SK-N-SH treated with all-trans-retinoic acid at 6 μM for 48 hours (cell line): Measurements from ENCODE around the gene CRISPLD2.
A peak's percentile ranks its signal among the peaks of the same experiment; 100 is the strongest.

Source experiments
- ESRRG ChIP-seq: fragments of 250-450 bp; sonication (Bioruptor Pico); IDR thresholded peaks from 2 replicates; pipeline ENCODE4 v1.6.1; 2021; ENCODE audit warnings: mild to moderate bottlenecking
- PPARA ChIP-seq: fragments of 250-450 bp; sonication (Bioruptor Pico); IDR thresholded peaks from 2 replicates; pipeline ENCODE4 v1.5.0; 2020; ENCODE audit warnings: mild to moderate bottlenecking, borderline replicate concordance
- SNAI2 ChIP-seq: fragments of 250-450 bp; sonication (Bioruptor Pico); IDR thresholded peaks from 2 replicates; pipeline ENCODE4 v1.5.0; 2020; ENCODE audit warnings: mild to moderate bottlenecking, moderate library complexity
- ZFP3 ChIP-seq: fragments of 250-450 bp; sonication (Bioruptor Pico); IDR thresholded peaks from 2 replicates; pipeline ENCODE4 v1.5.0; 2020; ENCODE audit warnings: mild to moderate bottlenecking, moderate library complexity
- ZNF565 ChIP-seq: fragments of 450-650 bp; formaldehyde crosslinking; conservative IDR thresholded peaks from 2 replicates; pipeline ENCODE4 v1.5.0; 2020; ENCODE audit warnings: low read depth, mild to moderate bottlenecking, moderate library complexity
- ZNF8 ChIP-seq: fragments of 450-650 bp; formaldehyde crosslinking; IDR thresholded peaks from 2 replicates; pipeline ENCODE4 v1.5.0; 2020; ENCODE audit warnings: mild to moderate bottlenecking, moderate library complexity

DNA sequence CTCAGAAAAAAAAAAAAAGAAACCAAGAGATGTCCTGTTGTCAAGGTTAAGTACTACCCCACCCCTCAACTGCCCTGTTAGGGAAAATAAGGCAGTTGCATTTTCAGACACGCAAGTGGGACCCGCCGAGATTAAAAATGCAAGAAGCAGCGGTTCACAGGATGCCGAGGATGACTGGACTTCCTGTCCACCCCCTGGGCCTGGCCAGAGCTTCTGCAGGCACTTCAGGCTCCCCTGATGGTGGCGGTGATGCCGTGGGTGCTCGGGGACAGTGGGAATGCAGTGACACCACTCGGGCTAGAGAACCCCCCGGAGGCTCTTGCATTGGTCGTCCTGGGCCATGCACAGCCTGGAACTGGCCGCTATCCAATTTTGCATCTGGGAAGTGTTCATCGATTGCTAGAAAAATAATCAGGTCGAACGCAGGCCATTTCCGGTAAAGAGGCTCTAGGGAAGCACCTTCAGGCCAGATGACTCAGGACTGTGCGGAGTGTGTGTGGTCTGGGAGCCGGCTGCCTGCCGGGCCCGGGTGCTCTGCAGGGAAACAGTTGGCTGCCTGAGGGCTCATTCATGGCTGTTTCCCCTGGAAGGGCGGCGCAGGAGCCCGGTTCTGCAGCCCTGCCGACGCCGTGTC is 13.4 kb upstream of the CRISPLD2 start:
- no peak for TF ChIP-seq SNAI2 (CRISPR knock-in tag)
- TF ChIP-seq ZNF8 (CRISPR knock-in tag) = no peak
- TF ChIP-seq PPARA = no peak
- TF ChIP-seq ESRRG (CRISPR knock-in tag) = no peak
- TF ChIP-seq ZFP3 (CRISPR knock-in tag) = 0 out of 2 replicates have a peak, but pooled peaks have one; percentile 46
- TF ChIP-seq ZNF565 (CRISPR knock-in tag) = no peak
